Lower leg skin (tissue), 3 donors: ENCODE data around the gene MAN2A2.

Source experiments
- POLR2A ChIP-seq, 2 donors: fragments of 450-650 bp; IDR thresholded peaks; one replicate each; pipeline ENCODE4 v1.6.1; 2016 to 2017; ENCODE audit warnings: antibody characterized with exemption in 2 of 2, mild to moderate bottlenecking in 1 of 2, moderate library complexity in 1 of 2
- TF ChIP-seq, protein P1 (sequence below), 3 donors: fragments of 450-650 bp; IDR thresholded peaks; one replicate each; pipeline ENCODE4 v1.5.1; 2016; ENCODE audit warnings: antibody characterized with exemption in 3 of 3, mild to moderate bottlenecking in 3 of 3, moderate library complexity in 2 of 3

DNA sequence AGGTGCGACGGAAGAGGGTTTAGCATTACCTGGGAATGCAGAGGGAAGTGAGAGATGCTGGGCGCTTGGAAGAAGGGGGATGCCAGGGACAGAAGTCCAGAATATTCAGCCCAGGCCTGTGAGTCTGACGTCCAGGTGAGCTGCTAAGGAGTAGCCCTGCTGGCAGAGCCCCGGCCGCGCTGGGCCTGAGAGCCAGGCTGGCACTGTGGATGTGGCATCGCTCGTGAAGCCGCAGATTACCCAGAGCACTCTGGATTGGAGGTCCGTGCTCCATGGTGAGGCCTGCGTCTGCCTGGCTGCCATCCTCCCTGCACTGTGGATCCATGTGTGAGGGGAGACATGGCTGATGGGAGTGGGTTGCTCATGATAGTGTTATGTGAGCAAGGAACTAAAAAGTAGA, 14.5 kb downstream of the MAN2A2 start:
- TF ChIP-seq, protein P1, sequence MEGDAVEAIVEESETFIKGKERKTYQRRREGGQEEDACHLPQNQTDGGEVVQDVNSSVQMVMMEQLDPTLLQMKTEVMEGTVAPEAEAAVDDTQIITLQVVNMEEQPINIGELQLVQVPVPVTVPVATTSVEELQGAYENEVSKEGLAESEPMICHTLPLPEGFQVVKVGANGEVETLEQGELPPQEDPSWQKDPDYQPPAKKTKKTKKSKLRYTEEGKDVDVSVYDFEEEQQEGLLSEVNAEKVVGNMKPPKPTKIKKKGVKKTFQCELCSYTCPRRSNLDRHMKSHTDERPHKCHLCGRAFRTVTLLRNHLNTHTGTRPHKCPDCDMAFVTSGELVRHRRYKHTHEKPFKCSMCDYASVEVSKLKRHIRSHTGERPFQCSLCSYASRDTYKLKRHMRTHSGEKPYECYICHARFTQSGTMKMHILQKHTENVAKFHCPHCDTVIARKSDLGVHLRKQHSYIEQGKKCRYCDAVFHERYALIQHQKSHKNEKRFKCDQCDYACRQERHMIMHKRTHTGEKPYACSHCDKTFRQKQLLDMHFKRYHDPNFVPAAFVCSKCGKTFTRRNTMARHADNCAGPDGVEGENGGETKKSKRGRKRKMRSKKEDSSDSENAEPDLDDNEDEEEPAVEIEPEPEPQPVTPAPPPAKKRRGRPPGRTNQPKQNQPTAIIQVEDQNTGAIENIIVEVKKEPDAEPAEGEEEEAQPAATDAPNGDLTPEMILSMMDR (IDR thresholded peaks at IDR 0.05), result no peak
- no peak for TF ChIP-seq POLR2A (IDR thresholded peaks at IDR 0.05)
